ENCODE measurements around the gene CREM. TPM values are rescaled to one million over a fixed set of nuclear protein-coding genes. Genes with fewer than 3 reads are reported as not detected.

CREM gene
- total RNA-seq, 1 donor from 2014 or later: 58.5 TPM

DNA sequence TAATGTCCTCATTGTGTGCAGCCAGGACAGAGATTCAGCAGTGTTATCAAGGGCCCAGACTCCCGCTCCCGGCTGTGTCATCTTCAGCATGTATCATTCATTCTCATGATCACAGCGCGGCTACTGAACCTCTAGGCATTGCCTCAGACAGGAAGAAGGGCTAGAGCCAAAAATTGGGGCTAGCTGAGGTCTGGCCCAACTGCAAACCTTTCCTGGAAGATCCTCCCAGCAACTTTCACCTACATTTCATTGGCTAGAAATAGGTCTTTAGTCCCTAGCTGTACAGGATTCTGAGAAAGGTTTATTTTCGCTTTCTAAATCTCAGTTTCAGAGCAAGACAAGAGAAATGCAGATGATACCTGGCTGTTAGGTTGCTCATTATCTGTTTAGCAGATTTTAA is 81.9 kb downstream of the CREM start:
- no peaks in the 10 kb centered on the region for H3K9me3 ChIP-seq (replicated peaks)
- DNase-seq: no peak
- no peak overlapping the region for H3K4me3 ChIP-seq
- TF ChIP-seq, protein P1, sequence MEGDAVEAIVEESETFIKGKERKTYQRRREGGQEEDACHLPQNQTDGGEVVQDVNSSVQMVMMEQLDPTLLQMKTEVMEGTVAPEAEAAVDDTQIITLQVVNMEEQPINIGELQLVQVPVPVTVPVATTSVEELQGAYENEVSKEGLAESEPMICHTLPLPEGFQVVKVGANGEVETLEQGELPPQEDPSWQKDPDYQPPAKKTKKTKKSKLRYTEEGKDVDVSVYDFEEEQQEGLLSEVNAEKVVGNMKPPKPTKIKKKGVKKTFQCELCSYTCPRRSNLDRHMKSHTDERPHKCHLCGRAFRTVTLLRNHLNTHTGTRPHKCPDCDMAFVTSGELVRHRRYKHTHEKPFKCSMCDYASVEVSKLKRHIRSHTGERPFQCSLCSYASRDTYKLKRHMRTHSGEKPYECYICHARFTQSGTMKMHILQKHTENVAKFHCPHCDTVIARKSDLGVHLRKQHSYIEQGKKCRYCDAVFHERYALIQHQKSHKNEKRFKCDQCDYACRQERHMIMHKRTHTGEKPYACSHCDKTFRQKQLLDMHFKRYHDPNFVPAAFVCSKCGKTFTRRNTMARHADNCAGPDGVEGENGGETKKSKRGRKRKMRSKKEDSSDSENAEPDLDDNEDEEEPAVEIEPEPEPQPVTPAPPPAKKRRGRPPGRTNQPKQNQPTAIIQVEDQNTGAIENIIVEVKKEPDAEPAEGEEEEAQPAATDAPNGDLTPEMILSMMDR (IDR thresholded peaks at IDR 0.05; ENCODE audit: borderline replicate concordance): no peak
- peaks cover 32% of the 10 kb centered on the region for H3K4me1 ChIP-seq
- peaks cover 14% of the 10 kb centered on the region for H3K36me3 ChIP-seq
- intact Hi-C loops (cut with micrococcal nuclease): no loop called here
- peak overlapping the region; percentile 61 for H3K27ac ChIP-seq (replicated peaks)
- no peaks in the 10 kb centered on the region for H3K27me3 ChIP-seq (ENCODE audit: low read depth)

DNA sequence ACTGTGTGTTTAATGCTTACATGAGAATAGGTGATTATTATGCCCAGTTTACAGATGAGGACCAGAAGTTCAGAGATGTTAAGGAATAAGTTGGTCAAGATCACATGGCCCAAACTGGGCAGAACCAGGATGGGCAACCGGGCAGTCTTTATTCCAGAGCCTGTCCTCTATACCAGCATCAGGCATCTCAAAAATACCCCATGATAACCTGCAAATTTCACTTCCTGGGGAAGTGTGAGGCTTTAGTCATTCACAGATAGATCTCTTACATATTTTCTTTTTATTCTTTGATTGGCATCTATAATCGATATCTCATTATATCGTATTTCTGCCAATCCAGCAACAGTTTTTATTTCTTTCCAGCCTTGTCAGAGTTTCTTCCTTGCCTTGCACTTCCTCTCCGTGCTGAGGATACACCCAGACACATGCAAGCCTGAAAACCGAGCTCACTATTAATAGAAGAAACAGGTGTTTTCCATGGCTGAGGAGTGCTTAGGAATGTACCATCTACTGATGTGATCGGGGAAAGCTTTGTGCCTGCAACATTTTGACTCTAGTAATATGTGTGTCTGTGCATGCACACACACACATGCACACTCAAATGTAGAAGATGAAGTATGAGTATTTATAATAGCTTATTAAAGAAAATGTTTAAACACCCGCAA is 82.4 kb downstream of the CREM start:
- Histone ChIP-seq H3K27ac (replicated peaks) (peak overlapping the region; percentile 61), H3K4me1 (peaks cover 33% of the 10 kb centered on the region), H3K36me3 (peaks cover 14% of the 10 kb centered on the region), H3K27me3 (ENCODE audit: low read depth) (no peaks in the 10 kb centered on the region), H3K4me3 (no peak overlapping the region), H3K9me3 (replicated peaks) (no peaks in the 10 kb centered on the region)
- no peak for DNase-seq
- TF ChIP-seq, protein P1 (IDR thresholded peaks at IDR 0.05; ENCODE audit: borderline replicate concordance): no peak
- intact Hi-C loops (cut with micrococcal nuclease): no loop called here

DNA sequence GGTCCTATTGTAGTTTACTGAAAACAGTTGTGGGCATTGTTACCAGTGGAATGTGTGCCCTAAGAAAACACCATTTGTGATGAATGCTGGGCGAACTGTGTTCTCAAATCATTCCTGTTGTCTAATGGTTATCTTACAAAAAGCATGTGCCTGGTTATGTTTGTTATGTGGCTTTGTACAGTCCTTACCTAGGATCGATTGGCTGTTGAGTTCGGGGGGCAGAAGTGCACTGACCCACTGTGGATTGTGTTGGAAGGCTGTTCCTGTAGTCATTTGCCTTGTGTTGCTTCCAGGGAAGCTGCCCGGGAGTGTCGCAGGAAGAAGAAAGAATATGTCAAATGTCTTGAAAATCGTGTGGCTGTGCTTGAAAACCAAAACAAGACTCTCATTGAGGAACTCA is 84.3 kb downstream of the CREM start:
- H3K27ac ChIP-seq (replicated peaks): peak overlapping the region; percentile 21
- peaks cover 14% of the 10 kb centered on the region for H3K36me3 ChIP-seq
- TF ChIP-seq, protein P1 (IDR thresholded peaks at IDR 0.05; ENCODE audit: borderline replicate concordance): no peak
- no peaks in the 10 kb centered on the region for H3K27me3 ChIP-seq (ENCODE audit: low read depth)
- H3K4me1 ChIP-seq: peaks cover 42% of the 10 kb centered on the region
- no peak for DNase-seq
- no peak overlapping the region for H3K4me3 ChIP-seq
- intact Hi-C loops (cut with micrococcal nuclease): no loop called here
- no peaks in the 10 kb centered on the region for H3K9me3 ChIP-seq (replicated peaks)

DNA sequence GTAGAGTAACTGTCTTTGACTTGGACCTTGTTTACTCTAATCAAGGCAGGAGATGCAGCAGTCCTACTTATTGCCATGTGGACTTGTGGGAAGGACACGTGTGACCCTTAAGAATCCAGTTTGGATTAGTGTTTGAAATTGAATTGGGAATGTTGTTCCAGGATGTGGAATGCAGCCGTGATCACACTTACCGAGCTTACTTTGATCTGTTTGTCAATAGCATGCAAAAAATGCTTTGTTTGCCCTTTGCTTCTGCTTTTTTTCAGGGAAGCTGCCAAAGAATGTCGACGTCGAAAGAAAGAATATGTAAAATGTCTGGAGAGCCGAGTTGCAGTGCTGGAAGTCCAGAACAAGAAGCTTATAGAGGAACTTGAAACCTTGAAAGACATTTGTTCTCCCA is 84.7 kb downstream of the CREM start:
- no peak for DNase-seq
- H3K27ac ChIP-seq (replicated peaks): peak overlapping the region; percentile 21
- no peak overlapping the region for H3K4me3 ChIP-seq
- no peaks in the 10 kb centered on the region for H3K27me3 ChIP-seq (ENCODE audit: low read depth)
- TF ChIP-seq, protein P1 (IDR thresholded peaks at IDR 0.05; ENCODE audit: borderline replicate concordance): no peak
- intact Hi-C loops (cut with micrococcal nuclease): no loop called here
- peaks cover 14% of the 10 kb centered on the region for H3K36me3 ChIP-seq
- H3K9me3 ChIP-seq (replicated peaks): no peaks in the 10 kb centered on the region
- peaks cover 46% of the 10 kb centered on the region for H3K4me1 ChIP-seq

DNA sequence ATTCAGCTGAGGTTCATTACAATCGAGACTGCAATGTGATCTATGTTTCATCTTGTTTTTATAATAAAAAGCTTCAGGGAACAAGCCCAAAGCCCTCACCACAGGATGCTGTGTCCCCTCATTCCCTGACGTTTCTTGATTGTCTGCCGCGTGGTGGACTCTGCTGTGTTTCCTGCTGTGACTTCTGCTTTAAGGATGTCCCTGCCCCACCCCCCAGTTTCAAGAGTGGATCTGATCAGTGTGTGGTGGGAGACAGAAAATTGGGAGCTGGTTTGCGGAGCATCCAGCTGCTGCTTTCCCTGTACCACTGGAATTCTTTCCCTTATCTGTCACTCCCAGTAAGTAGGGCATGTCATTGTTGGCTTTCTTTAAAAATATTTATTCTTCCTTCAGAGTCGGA is 86.2 kb downstream of the CREM start:
- H3K9me3 ChIP-seq (replicated peaks): no peaks in the 10 kb centered on the region
- DNase-seq: no peak
- H3K4me3 ChIP-seq: no peak overlapping the region
- H3K27me3 ChIP-seq (ENCODE audit: low read depth): no peaks in the 10 kb centered on the region
- H3K36me3 ChIP-seq: peaks cover 2% of the 10 kb centered on the region
- intact Hi-C loops (cut with micrococcal nuclease): no loop called here
- no peak overlapping the region for H3K27ac ChIP-seq (replicated peaks)
- peaks cover 60% of the 10 kb centered on the region for H3K4me1 ChIP-seq
- TF ChIP-seq, protein P1 (IDR thresholded peaks at IDR 0.05; ENCODE audit: borderline replicate concordance): no peak
